IMR-90 (cell line): Measurements from ENCODE around the gene RELL2. TPM values are rescaled to one million over a fixed set of nuclear protein-coding genes. Genes with fewer than 3 reads are reported as not detected.

Source experiments
- ATAC-seq: fragments of 200-7000 bp; cut with Tn5 transposase; 2 replicates; pipeline ENCODE4 v1.9.1; 2020; ENCODE audit warnings: low read depth, mild to moderate bottlenecking, moderate library complexity
- BruUV-seq: library from RNA; stranded (reverse); fragments of 400-500 nt; replicated peaks from 2 replicates; lab custom pipeline; 2021; lab: Mats Ljungman, UMichigan
- CTCF ChIA-PET: fragments of 300-600 bp; formaldehyde crosslinking; extraction: SDS; loops from one replicate; lab custom pipeline; 2021; ENCODE audit warnings: antibody characterized with exemption; lab: Yijun Ruan, JAX
- POLR2A ChIA-PET: fragments of 300-600 bp; sonication (Branson Sonifier 250); formaldehyde crosslinking; loops from one replicate; lab custom pipeline; 2022; ENCODE audit warnings: antibody characterized with exemption; ENCODE audit not compliant: unreplicated experiment; lab: Charles Lee
- DNase-seq: peaks from one replicate; pipeline ENCODE4 v3.0.0; 2013
- H2AFZ ChIP-seq: replicated peaks from 2 replicates; pipeline ENCODE3; 2013; ENCODE audit warnings: low read length, mild to moderate bottlenecking; ENCODE audit not compliant: poor library complexity
- H2AK5ac ChIP-seq: 2 replicates; pipeline ENCODE4 v1.6.1; 2013; ENCODE audit warnings: low read depth, low read length, inconsistent platforms
- H2AK9ac ChIP-seq: replicated peaks from 2 replicates; pipeline ENCODE3; 2013; ENCODE audit warnings: mild to moderate bottlenecking, low read depth, low read length, moderate library complexity; ENCODE audit not compliant: poor library complexity
- H2BK120ac ChIP-seq: 2 replicates; pipeline ENCODE4 v1.6.1; 2013; ENCODE audit warnings: low read depth, low read length, inconsistent platforms
- H2BK15ac ChIP-seq: 3 replicates; pipeline ENCODE4 v1.6.1; 2013; ENCODE audit warnings: low read depth, low read length, inconsistent platforms
- H2BK20ac ChIP-seq: 2 replicates; pipeline ENCODE4 v1.6.1; 2013; ENCODE audit warnings: low read depth, mild to moderate bottlenecking, inconsistent platforms, low read length, moderate library complexity
- H2BK5ac ChIP-seq: 2 replicates; pipeline ENCODE4 v1.6.1; 2013; ENCODE audit warnings: mild to moderate bottlenecking, low read depth, low read length, inconsistent platforms; ENCODE audit not compliant: poor library complexity, severe bottlenecking
- H3K14ac ChIP-seq: replicated peaks from 2 replicates; pipeline ENCODE4 v1.6.1; 2013; ENCODE audit warnings: low read depth, low read length, inconsistent platforms
- H3K18ac ChIP-seq: 2 replicates; pipeline ENCODE4 v1.6.1; 2013; ENCODE audit warnings: low read depth, low read length, control low read depth
- H3K23ac ChIP-seq: 2 replicates; pipeline ENCODE4 v1.6.1; 2013; ENCODE audit warnings: low read depth, low read length, inconsistent platforms
- H3K27ac ChIP-seq: 2 replicates; pipeline ENCODE4 v1.5.1; 2013; ENCODE audit warnings: mild to moderate bottlenecking, control low read depth, low read length; ENCODE audit not compliant: insufficient read depth
- H3K27me3 ChIP-seq: 2 replicates; pipeline ENCODE4 v1.6.1; 2013; ENCODE audit warnings: low read length; ENCODE audit not compliant: control insufficient read depth, insufficient read depth
- H3K36me3 ChIP-seq: 2 replicates; pipeline ENCODE4 v1.6.1; 2013; ENCODE audit warnings: low read length, mixed read lengths; ENCODE audit not compliant: control insufficient read depth, insufficient read depth
- H3K4ac ChIP-seq: 2 replicates; pipeline ENCODE4 v1.6.1; 2013; ENCODE audit warnings: low read depth, low read length, inconsistent platforms
- H3K4me1 ChIP-seq: 2 replicates; pipeline ENCODE4 v1.6.1; 2013; ENCODE audit warnings: low read length, mixed read lengths; ENCODE audit not compliant: control insufficient read depth, insufficient read depth
- H3K4me2 ChIP-seq: 2 replicates; pipeline ENCODE4 v1.6.1; 2013; ENCODE audit warnings: low read depth, mild to moderate bottlenecking, control low read depth, low read length, moderate library complexity
- H3K4me3 ChIP-seq: 2 replicates; pipeline ENCODE4 v1.5.1; 2013; ENCODE audit warnings: low read depth, mild to moderate bottlenecking, control low read depth, low read length, moderate library complexity; ENCODE audit not compliant: insufficient read depth
- H3K56ac ChIP-seq: 2 replicates; pipeline ENCODE4 v1.6.1; 2013; ENCODE audit warnings: low read length, inconsistent platforms; ENCODE audit not compliant: insufficient read depth; ENCODE audit errors: extremely low read depth
- H3K79me1 ChIP-seq, 2 experiments: 2 replicates each; pipeline ENCODE4 v1.6.1; 2013; ENCODE audit warnings: low read length in 2 of 2, inconsistent platforms in 1 of 2, low read depth in 1 of 2
- H3K9ac ChIP-seq: 2 replicates; pipeline ENCODE4 v1.6.1; 2013; ENCODE audit warnings: low read depth, low read length, control low read depth
- H3K9me1 ChIP-seq: 2 replicates; pipeline ENCODE4 v1.6.1; 2013; ENCODE audit warnings: low read length, inconsistent platforms; ENCODE audit not compliant: insufficient read depth
- H3K9me3 ChIP-seq: 2 replicates; pipeline ENCODE4 v1.6.1; 2013; ENCODE audit warnings: low read length; ENCODE audit not compliant: control insufficient read depth, insufficient read depth
- H4K20me1 ChIP-seq: 2 replicates; pipeline ENCODE4 v1.6.1; 2013; ENCODE audit warnings: low read length, inconsistent platforms; ENCODE audit not compliant: insufficient read depth
- H4K5ac ChIP-seq: 2 replicates; pipeline ENCODE4 v1.6.1; 2013; ENCODE audit warnings: mild to moderate bottlenecking, low read depth, low read length, control low read depth
- H4K8ac ChIP-seq, 2 experiments: 2 replicates each; pipeline ENCODE4 v1.6.1; 2013; ENCODE audit warnings: low read depth in 2 of 2, low read length in 2 of 2, control low read depth in 1 of 2, inconsistent platforms in 1 of 2
- H4K91ac ChIP-seq: 2 replicates; pipeline ENCODE4 v1.6.1; 2013; ENCODE audit warnings: low read depth, low read length, inconsistent platforms; ENCODE audit not compliant: insufficient read depth
- BHLHE40 ChIP-seq: fragments of 150-350 bp; IDR thresholded peaks from 2 replicates; pipeline ENCODE4 v1.6.1; 2016; ENCODE audit warnings: mild to moderate bottlenecking, low read depth, low read length
- CEBPB ChIP-seq: IDR thresholded peaks from 2 replicates; pipeline ENCODE4 v1.6.1; 2012; ENCODE audit warnings: low read depth, low read length, improper control_type of control experiment
- FOS ChIP-seq: fragments of 150-350 bp; IDR thresholded peaks from 2 replicates; pipeline ENCODE4 v1.6.1; 2016; ENCODE audit warnings: low read depth, low read length
- MXI1 ChIP-seq: IDR thresholded peaks from 2 replicates; pipeline ENCODE4 v1.6.1; 2012; ENCODE audit warnings: low read depth, mild to moderate bottlenecking, low read length, moderate library complexity, borderline replicate concordance
- POLR2A ChIP-seq: IDR thresholded peaks from 2 replicates; pipeline ENCODE4 v1.6.1; 2012; ENCODE audit warnings: mild to moderate bottlenecking, low read depth, low read length
- RCOR1 ChIP-seq: IDR thresholded peaks from 2 replicates; pipeline ENCODE4 v1.6.1; 2012; ENCODE audit warnings: mild to moderate bottlenecking, low read length, improper control_type of control experiment; ENCODE audit not compliant: insufficient replicate concordance
- USF2 ChIP-seq: fragments of 150-350 bp; IDR thresholded peaks from 2 replicates; pipeline ENCODE4 v1.6.1; 2017; ENCODE audit warnings: mild to moderate bottlenecking, antibody characterized with exemption, low read length, low read depth
- WGBS, 2 experiments: methylation state at CpG; one replicate each; pipeline versions ENCODE4 v1.1.5 to v1.1.7; 2013; ENCODE audit warnings: missing lambda C conversion rate in 2 of 2; ENCODE audit not compliant: insufficient read length in 1 of 2; ENCODE audit errors: extremely low coverage in 2 of 2; 5-methylcytosine and 5-hydroxymethylcytosine counted together
- dilution Hi-C: fragments of 300-500 bp; cut with HindIII; formaldehyde crosslinking; loops from one replicate; pipeline ENCODE4 v1.14.3; 2018; ENCODE audit warnings: low sequenced_read_pairs; ENCODE audit not compliant: unreplicated experiment
- in situ Hi-C: fragments of 300-500 bp; cut with MboI; formaldehyde crosslinking; loops from 3 replicates; pipeline ENCODE4 v1.14.3; 2019; ENCODE audit warnings: low sequenced_read_pairs, inconsistent platforms, mixed read lengths
- intact Hi-C: fragments of 100-400 bp; cut with micrococcal nuclease; formaldehyde crosslinking; loops from 2 replicates; pipeline ENCODE4 v1.10.0; 2022
- polyA plus RNA-seq, 3 experiments: library from polyadenylated mRNA; depleted of rRNA; stranded (reverse); fragments of >200 nt; gene quantifications; 2 replicates each; pipeline ENCODE4 v1.2.3, GENCODE V29; 2012; ENCODE audit warnings: low replicate concordance in 1 of 3
- total RNA-seq: library from RNA; depleted of rRNA; stranded (reverse); fragments of >200 nt; gene quantifications from 2 replicates; pipeline ENCODE4 v1.2.3, GENCODE V29; 2012
- TF ChIP-seq, protein P1 (sequence below): conservative IDR thresholded peaks from 2 replicates; pipeline ENCODE4 v1.5.1; 2012; ENCODE audit warnings: mild to moderate bottlenecking, low read depth, low read length, improper control_type of control experiment

The RELL2 gene
- total and polyA plus RNA-seq, 2 of the 4 experiments (the other 2 are of a cell fraction) = 2.2 to 7.6 TPM

- TF ChIP-seq, protein P1, sequence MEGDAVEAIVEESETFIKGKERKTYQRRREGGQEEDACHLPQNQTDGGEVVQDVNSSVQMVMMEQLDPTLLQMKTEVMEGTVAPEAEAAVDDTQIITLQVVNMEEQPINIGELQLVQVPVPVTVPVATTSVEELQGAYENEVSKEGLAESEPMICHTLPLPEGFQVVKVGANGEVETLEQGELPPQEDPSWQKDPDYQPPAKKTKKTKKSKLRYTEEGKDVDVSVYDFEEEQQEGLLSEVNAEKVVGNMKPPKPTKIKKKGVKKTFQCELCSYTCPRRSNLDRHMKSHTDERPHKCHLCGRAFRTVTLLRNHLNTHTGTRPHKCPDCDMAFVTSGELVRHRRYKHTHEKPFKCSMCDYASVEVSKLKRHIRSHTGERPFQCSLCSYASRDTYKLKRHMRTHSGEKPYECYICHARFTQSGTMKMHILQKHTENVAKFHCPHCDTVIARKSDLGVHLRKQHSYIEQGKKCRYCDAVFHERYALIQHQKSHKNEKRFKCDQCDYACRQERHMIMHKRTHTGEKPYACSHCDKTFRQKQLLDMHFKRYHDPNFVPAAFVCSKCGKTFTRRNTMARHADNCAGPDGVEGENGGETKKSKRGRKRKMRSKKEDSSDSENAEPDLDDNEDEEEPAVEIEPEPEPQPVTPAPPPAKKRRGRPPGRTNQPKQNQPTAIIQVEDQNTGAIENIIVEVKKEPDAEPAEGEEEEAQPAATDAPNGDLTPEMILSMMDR = no peak
- no peak for TF ChIP-seq BHLHE40
- TF ChIP-seq RCOR1 = no peak
- TF ChIP-seq POLR2A = no peak
These were observed 38.0 kb downstream of the RELL2 start (continued) for GRCh38 chr5:141674747-141675146.

GRCh38 chr5:141675672-141676071 is 38.9 kb downstream of the RELL2 start:
- Histone ChIP-seq H2AFZ (no peak overlapping the region), H3K9me1 (peaks cover 9% of the 10 kb centered on the region), H3K23ac (no peak overlapping the region), H3K9me3 (no peaks in the 10 kb centered on the region), H2AK9ac (no peak overlapping the region), H3K4me2 (no peak overlapping the region), H3K9ac (no peak overlapping the region), H3K56ac (no peak overlapping the region), H2BK20ac (no peak overlapping the region), H3K4me3 (no peak overlapping the region), H4K20me1 (no peaks in the 10 kb centered on the region), H2BK5ac (no peak overlapping the region), H3K79me1 (peaks cover 10 to 16% of the 10 kb centered on the region in 2 experiments), H3K27me3 (no peaks in the 10 kb centered on the region), H4K8ac (no peak overlapping the region), H4K5ac (no peak overlapping the region), H3K27ac (no peak overlapping the region), H3K18ac (no peak overlapping the region), H3K14ac (no peak overlapping the region), H2BK120ac (no peak overlapping the region), H2AK5ac (no peak overlapping the region), H2BK15ac (no peak overlapping the region), H3K4ac (no peak overlapping the region), H3K36me3 (peaks cover 19% of the 10 kb centered on the region), H4K91ac (no peak overlapping the region), H3K4me1 (peaks cover 5% of the 10 kb centered on the region)
- ATAC-seq = no peak
- TF ChIP-seq, protein P1 = no peak
- TF ChIP-seq USF2 = no peak
- no peak for TF ChIP-seq FOS
- TF ChIP-seq MXI1 = no peak
- TF ChIP-seq CEBPB = no peak
- in situ Hi-C loops = loop anchor here (25.0 kb wide), 1 partner anchor 437 kb away; the partner anchor contains the start of gene NDFIP1
- intact Hi-C loops = no loop called here
- CTCF ChIA-PET = interaction anchor here (0.6 to 1.0 kb wide), 2 partner anchors 16 to 18 kb away, joined by 3 to 4 read pairs; no protein-coding TSS in a partner anchor
- no TSS peak for BruUV-seq
- no peak for DNase-seq
- dilution Hi-C loops = no loop called here
- POLR2A ChIA-PET = no interaction called here
- WGBS, 2 experiments = 86% methylated on average over 1 of the region's 4 CpGs; no CpG with 5 or more reads in 1 of the 2 experiments
